HFFc6 (cell line): ENCODE data around the gene NOVA2. TPM values are rescaled to one million over a fixed set of nuclear protein-coding genes. Genes with fewer than 3 reads are reported as not detected.

ENCODE experiments used
- DNase-seq: peaks from one replicate; pipeline ENCODE4 v3.0.0-alpha.2; 2018
- H3K27ac Mint-ChIP-seq: 2 replicates; pipeline ENCODE4 v1.8.0; 2020; ENCODE audit warnings: mild to moderate bottlenecking, mixed read lengths
- H3K27me3 Mint-ChIP-seq: 2 replicates; pipeline ENCODE4 v1.8.0; 2021; ENCODE audit warnings: mild to moderate bottlenecking, moderate library complexity, mixed read lengths; ENCODE audit not compliant: insufficient read depth
- H3K36me3 Mint-ChIP-seq: 2 replicates; pipeline ENCODE4 v1.8.0; 2021; ENCODE audit warnings: low read depth, mixed read lengths
- H3K4me1 Mint-ChIP-seq: 2 replicates; pipeline ENCODE4 v1.8.0; 2020; ENCODE audit warnings: low read depth, mixed read lengths
- H3K4me3 Mint-ChIP-seq: 2 replicates; pipeline ENCODE4 v1.8.0; 2020; ENCODE audit warnings: mild to moderate bottlenecking, moderate library complexity, mixed read lengths
- H3K9me3 Mint-ChIP-seq: 2 replicates; pipeline ENCODE4 v1.8.0; 2020; ENCODE audit warnings: mild to moderate bottlenecking, mixed read lengths
- total RNA-seq, 6 experiments: library from RNA; stranded (reverse); fragmentation: NEBNext Ultra II Directional; extraction: Animal tissue kit (Norgen Biotek cat#: 25700); gene quantifications; 2 replicates in 1 of 6; 3 replicates in 5 of 6; pipeline ENCODE4 v1.2.3, GENCODE V29; 2021
- TF ChIP-seq, protein P1 (sequence below): fragments of 200-600 bp; sonication (generic); IDR thresholded peaks from 2 replicates; pipeline ENCODE4 v1.5.0; 2021; ENCODE audit warnings: antibody characterized with exemption, mild to moderate bottlenecking

NOVA2 gene
- total RNA-seq, 6 experiments from 2014 or later = 0.03 to 0.14 (median 0.10) TPM; not detected in 2

DNA sequence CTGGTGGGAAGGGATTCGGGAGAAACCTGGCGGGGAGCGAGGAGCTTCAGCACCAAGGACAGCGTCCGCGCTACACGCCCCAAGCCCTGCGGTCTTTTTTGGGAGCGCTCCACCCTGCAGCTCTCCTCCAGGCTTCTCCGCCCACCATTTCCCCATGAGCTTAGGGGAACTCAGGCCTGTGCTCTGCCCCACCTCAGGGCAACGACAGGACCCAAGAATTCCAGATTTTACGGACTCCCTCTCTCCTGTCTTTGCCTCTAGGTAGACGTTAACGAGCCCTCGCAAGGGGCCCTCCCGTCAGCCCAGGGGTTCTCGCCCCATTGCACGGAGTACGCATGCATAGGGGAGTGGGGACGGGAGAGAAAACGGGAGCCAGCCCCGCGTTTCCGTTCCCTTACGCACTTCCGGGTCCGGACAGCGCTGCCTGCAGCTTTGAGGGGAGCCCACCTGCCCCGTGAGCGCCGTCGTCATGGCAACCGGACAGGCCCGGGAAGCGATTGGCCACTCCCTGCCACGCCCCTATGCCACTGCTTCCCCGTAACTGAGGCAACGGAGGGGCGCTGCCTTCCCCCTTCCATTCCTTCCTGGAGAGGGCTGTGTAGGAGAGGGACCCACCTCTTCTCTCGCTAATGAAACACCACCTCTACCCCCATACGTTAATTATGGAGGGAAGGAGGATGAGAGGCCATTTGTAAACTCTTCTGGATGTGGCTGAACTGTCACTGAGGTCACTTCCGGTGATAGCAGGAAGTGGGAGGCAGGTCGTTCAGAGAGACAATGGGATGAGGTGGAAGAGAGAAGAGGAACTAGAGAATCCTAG is 20.8 kb downstream of the NOVA2 start:
- no peak overlapping the region for H3K27ac Mint-ChIP-seq
- peaks cover 18% of the 10 kb centered on the region for H3K27me3 Mint-ChIP-seq
- no peak for DNase-seq
- TF ChIP-seq, protein P1, sequence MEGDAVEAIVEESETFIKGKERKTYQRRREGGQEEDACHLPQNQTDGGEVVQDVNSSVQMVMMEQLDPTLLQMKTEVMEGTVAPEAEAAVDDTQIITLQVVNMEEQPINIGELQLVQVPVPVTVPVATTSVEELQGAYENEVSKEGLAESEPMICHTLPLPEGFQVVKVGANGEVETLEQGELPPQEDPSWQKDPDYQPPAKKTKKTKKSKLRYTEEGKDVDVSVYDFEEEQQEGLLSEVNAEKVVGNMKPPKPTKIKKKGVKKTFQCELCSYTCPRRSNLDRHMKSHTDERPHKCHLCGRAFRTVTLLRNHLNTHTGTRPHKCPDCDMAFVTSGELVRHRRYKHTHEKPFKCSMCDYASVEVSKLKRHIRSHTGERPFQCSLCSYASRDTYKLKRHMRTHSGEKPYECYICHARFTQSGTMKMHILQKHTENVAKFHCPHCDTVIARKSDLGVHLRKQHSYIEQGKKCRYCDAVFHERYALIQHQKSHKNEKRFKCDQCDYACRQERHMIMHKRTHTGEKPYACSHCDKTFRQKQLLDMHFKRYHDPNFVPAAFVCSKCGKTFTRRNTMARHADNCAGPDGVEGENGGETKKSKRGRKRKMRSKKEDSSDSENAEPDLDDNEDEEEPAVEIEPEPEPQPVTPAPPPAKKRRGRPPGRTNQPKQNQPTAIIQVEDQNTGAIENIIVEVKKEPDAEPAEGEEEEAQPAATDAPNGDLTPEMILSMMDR = no peak
- no peaks in the 10 kb centered on the region for H3K36me3 Mint-ChIP-seq
- no peaks in the 10 kb centered on the region for H3K9me3 Mint-ChIP-seq
- H3K4me3 Mint-ChIP-seq = peak overlapping the region; percentile 70
- peaks cover 17% of the 10 kb centered on the region for H3K4me1 Mint-ChIP-seq

DNA sequence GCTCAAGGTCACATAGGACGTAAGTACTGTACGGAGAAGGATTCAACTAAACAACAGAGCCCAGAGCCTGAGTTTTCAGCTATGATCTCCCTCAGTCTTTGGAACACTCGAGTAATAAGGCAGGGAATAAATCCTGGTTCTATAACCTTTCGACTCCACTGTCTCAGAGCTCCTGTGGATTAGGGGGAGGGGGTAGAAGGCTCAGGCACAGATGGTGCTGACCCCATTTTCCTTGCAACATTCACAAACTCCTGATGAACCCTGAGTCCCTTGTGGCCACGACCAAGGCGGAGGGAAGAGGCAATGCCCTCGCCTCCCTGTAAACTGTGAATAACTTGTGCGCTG is 21.4 kb downstream of the NOVA2 start:
- Mint-ChIP-seq H3K27me3 (peaks cover 18% of the 10 kb centered on the region), H3K4me1 (peaks cover 17% of the 10 kb centered on the region), H3K9me3 (no peaks in the 10 kb centered on the region), H3K36me3 (no peaks in the 10 kb centered on the region), H3K27ac (no peak overlapping the region), H3K4me3 (no peak overlapping the region)
- TF ChIP-seq, protein P1 = no peak
- no peak for DNase-seq

DNA sequence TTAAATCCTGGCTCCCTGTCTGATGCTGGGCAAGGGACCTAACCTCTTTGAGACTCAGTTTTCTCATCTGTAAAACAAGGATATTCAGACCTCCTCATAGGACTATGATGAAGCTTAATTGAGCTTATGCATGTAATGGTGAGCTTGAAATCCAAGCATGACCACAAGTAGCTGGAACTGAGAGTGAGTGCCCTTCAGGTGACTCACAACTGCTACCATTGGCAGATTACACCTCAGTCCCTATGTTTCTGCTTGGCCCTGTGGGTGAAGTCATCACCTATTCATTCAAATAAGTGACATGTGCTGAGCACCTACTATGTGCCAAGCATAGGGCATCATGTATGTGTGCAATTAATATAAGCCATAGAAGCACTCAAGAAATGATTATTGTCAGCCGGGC is 25.7 kb downstream of the NOVA2 start:
- Mint-ChIP-seq H3K36me3 (no peaks in the 10 kb centered on the region), H3K9me3 (no peaks in the 10 kb centered on the region), H3K27ac (no peak overlapping the region), H3K4me3 (no peak overlapping the region), H3K4me1 (0 out of 2 replicates have a peak, but pooled peaks cover under 1% of the 10 kb centered on the region), H3K27me3 (peaks cover 24% of the 10 kb centered on the region)
- peak; percentile 42 for DNase-seq
- TF ChIP-seq, protein P1 = no peak

DNA sequence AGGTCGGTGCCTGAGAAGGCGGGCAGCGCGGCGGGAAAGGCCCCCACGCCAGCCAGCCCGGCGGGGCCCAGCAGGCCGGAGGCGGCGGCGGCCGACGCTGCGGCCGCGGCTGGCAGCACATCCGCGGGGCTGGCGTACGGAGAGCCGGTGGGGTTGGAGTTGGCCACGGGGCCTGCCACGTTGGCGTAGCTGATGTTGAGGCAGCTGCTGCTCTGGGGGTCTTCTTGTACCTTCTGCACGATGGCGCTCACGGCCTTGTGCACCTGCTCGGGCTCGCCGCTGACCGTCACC is 33.2 kb downstream of the NOVA2 start:
- no peaks in the 10 kb centered on the region for H3K9me3 Mint-ChIP-seq
- no peaks in the 10 kb centered on the region for H3K36me3 Mint-ChIP-seq
- TF ChIP-seq, protein P1 = no peak
- DNase-seq = no peak
- H3K27ac Mint-ChIP-seq = no peak overlapping the region
- peaks cover 48% of the 10 kb centered on the region for H3K27me3 Mint-ChIP-seq
- H3K4me3 Mint-ChIP-seq = no peak overlapping the region
- no peaks in the 10 kb centered on the region for H3K4me1 Mint-ChIP-seq

DNA sequence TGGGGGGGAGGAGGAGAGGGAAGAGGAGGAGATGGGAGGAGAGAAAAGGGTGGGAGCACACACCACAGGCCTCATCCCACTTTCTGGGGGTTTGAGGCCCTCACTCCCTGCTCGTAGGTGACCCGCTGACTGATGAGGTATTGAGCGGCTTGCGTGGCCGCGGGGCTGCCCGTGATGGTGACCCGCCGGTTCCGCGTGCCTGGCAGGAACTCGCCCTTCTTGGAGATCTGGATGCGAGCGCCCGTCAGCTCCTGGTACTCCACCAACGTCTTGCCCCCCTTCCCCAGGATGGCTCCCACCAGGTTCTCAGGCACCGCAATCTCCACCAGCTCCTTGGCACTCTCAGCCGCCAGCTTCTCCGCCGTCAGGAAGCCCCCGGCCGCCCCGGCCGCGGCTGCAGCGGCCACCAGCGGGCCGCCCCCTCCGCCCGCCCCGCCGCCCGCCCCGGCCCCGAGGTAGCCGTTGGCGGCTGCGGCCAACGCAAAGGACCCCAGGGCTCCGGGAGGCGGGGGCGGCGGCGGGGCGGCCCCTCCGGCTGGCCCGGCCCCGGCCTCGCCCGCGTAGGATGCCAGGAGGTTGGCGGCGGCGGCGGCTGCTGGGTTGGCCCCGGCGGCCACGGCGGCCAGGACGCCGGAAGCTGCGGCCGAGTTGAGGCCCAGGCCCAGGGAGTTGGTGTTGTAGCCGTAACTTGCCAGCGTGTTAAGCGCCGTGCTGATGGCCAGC is 33.7 kb downstream of the NOVA2 start:
- TF ChIP-seq, protein P1 = no peak
- Mint-ChIP-seq H3K4me1 (no peaks in the 10 kb centered on the region), H3K36me3 (no peaks in the 10 kb centered on the region), H3K9me3 (no peaks in the 10 kb centered on the region), H3K27ac (no peak overlapping the region), H3K4me3 (no peak overlapping the region), H3K27me3 (peaks cover 52% of the 10 kb centered on the region)
- no peak for DNase-seq
